ENCODE results near the gene PDLIM7.

The PDLIM7 gene

GRCh38 chr5:177531209-177531940, 34.0 kb upstream of the PDLIM7 start:
- ChIA-PET POLR2A (interaction anchor here (1.4 to 1.9 kb wide), 2 partner anchors 15 to 68 kb away, joined by 4 to 6 read pairs; partner anchors contain the start of gene B4GALT7), CTCF (no interaction called here)
- DNase-seq (ENCODE audit: extremely low spot score) = no peak
- no peak for TF ChIP-seq LEF1 (IDR thresholded peaks at IDR 0.05; ENCODE audit: borderline replicate concordance)
- TF ChIP-seq CTBP1 (IDR thresholded peaks at IDR 0.05; ENCODE audit: borderline replicate concordance) = no peak
- TF ChIP-seq BHLHE40 (IDR thresholded peaks at IDR 0.05; ENCODE audit: borderline replicate concordance) = no peak
- TF ChIP-seq PKNOX1 (IDR thresholded peaks at IDR 0.05) = no peak
- no peak for TF ChIP-seq ELF4 (IDR thresholded peaks at IDR 0.05)
- TF ChIP-seq ARNT (IDR thresholded peaks at IDR 0.05) = no peak
- TF ChIP-seq FOXA1 (IDR thresholded peaks at IDR 0.05) = no peak

- TF ChIP-seq TARDBP (IDR thresholded peaks at IDR 0.05) = no peak
- TF ChIP-seq ARNT (IDR thresholded peaks at IDR 0.05) = no peak
- no peak for TF ChIP-seq FOXK2 (IDR thresholded peaks at IDR 0.05)
- TF ChIP-seq BHLHE40 (IDR thresholded peaks at IDR 0.05; ENCODE audit: borderline replicate concordance) = no peak
- no peak for TF ChIP-seq SUZ12 (IDR thresholded peaks at IDR 0.05)
- no peak for TF ChIP-seq FOXA1 (IDR thresholded peaks at IDR 0.05)
- TF ChIP-seq NFRKB (IDR thresholded peaks at IDR 0.05) = no peak
- TF ChIP-seq L3MBTL2 (conservative IDR thresholded peaks at IDR 0.05) = no peak
- TF ChIP-seq LEF1 (IDR thresholded peaks at IDR 0.05; ENCODE audit: borderline replicate concordance) = no peak
- TF ChIP-seq PKNOX1 (IDR thresholded peaks at IDR 0.05) = no peak
- no peak for TF ChIP-seq FOXM1 (IDR thresholded peaks at IDR 0.05; ENCODE audit: borderline replicate concordance)
- no peak for TF ChIP-seq ZNF384 (IDR thresholded peaks at IDR 0.05)
- no peak for TF ChIP-seq SP1 (IDR thresholded peaks at IDR 0.05)
- no peak for TF ChIP-seq CTBP1 (IDR thresholded peaks at IDR 0.05; ENCODE audit: borderline replicate concordance)
- TF ChIP-seq HDGF (IDR thresholded peaks at IDR 0.05; ENCODE audit: borderline replicate concordance) = no peak
- TF ChIP-seq ELF4 (IDR thresholded peaks at IDR 0.05) = no peak
- DNase-seq (ENCODE audit: extremely low spot score) = no peak
- ChIA-PET POLR2A (interaction anchor here (1.4 to 1.9 kb wide), 2 partner anchors 15 to 69 kb away, joined by 4 to 6 read pairs; partner anchors contain the start of gene B4GALT7), CTCF (no interaction called here)
Measured at GRCh38 chr5:177530638-177531037, 33.2 kb upstream of the PDLIM7 start.

GRCh38 chr5:177529247-177530203, 32.1 kb upstream of the PDLIM7 start:
- POLR2A ChIA-PET = interaction anchor here (1.4 to 1.9 kb wide), 2 partner anchors 17 to 70 kb away, joined by 4 to 6 read pairs; partner anchors contain the start of gene B4GALT7
- no peak for TF ChIP-seq L3MBTL2 (conservative IDR thresholded peaks at IDR 0.05)
- no peak for TF ChIP-seq FOXA1 (IDR thresholded peaks at IDR 0.05)
- no peak for TF ChIP-seq HDGF (IDR thresholded peaks at IDR 0.05; ENCODE audit: borderline replicate concordance)
- TF ChIP-seq NFRKB (IDR thresholded peaks at IDR 0.05) = no peak
- TF ChIP-seq SUZ12 (IDR thresholded peaks at IDR 0.05) = no peak
- no peak for TF ChIP-seq FOXM1 (IDR thresholded peaks at IDR 0.05; ENCODE audit: borderline replicate concordance)
- CTCF ChIA-PET = interaction anchor here (0.6 kb wide), 1 partner anchor 147 kb away, joined by 3 read pairs; no protein-coding TSS in a partner anchor
- no peak for DNase-seq (ENCODE audit: extremely low spot score)

- no peak for DNase-seq (ENCODE audit: extremely low spot score)
- POLR2A ChIA-PET = no interaction called here
- CTCF ChIA-PET = no interaction called here
- no peak for TF ChIP-seq HDGF (IDR thresholded peaks at IDR 0.05; ENCODE audit: borderline replicate concordance)
- TF ChIP-seq PKNOX1 (IDR thresholded peaks at IDR 0.05) = no peak
- TF ChIP-seq CTBP1 (IDR thresholded peaks at IDR 0.05; ENCODE audit: borderline replicate concordance) = no peak
- TF ChIP-seq NFRKB (IDR thresholded peaks at IDR 0.05) = no peak
- TF ChIP-seq TARDBP (IDR thresholded peaks at IDR 0.05) = no peak
- no peak for TF ChIP-seq ARNT (IDR thresholded peaks at IDR 0.05)
- TF ChIP-seq FOXM1 (IDR thresholded peaks at IDR 0.05; ENCODE audit: borderline replicate concordance) = no peak
- TF ChIP-seq FOXK2 (IDR thresholded peaks at IDR 0.05) = no peak
- no peak for TF ChIP-seq ELF4 (IDR thresholded peaks at IDR 0.05)
- TF ChIP-seq SUZ12 (IDR thresholded peaks at IDR 0.05) = no peak
- TF ChIP-seq BHLHE40 (IDR thresholded peaks at IDR 0.05; ENCODE audit: borderline replicate concordance) = no peak
Measured at GRCh38 chr5:177528631-177529030, 31.2 kb upstream of the PDLIM7 start.

GRCh38 chr5:177527595-177527994, 30.2 kb upstream of the PDLIM7 start:
- CTCF ChIA-PET = no interaction called here
- TF ChIP-seq LEF1 (IDR thresholded peaks at IDR 0.05; ENCODE audit: borderline replicate concordance) (no peak), NFRKB (IDR thresholded peaks at IDR 0.05) (no peak), L3MBTL2 (conservative IDR thresholded peaks at IDR 0.05) (no peak), BHLHE40 (IDR thresholded peaks at IDR 0.05; ENCODE audit: borderline replicate concordance) (no peak), ZNF384 (IDR thresholded peaks at IDR 0.05) (no peak), PKNOX1 (IDR thresholded peaks at IDR 0.05) (no peak), CTBP1 (IDR thresholded peaks at IDR 0.05; ENCODE audit: borderline replicate concordance) (no peak), FOXM1 (IDR thresholded peaks at IDR 0.05; ENCODE audit: borderline replicate concordance) (no peak), FOXK2 (IDR thresholded peaks at IDR 0.05) (no peak), TARDBP (IDR thresholded peaks at IDR 0.05) (no peak), FOXA1 (IDR thresholded peaks at IDR 0.05) (no peak), SP1 (IDR thresholded peaks at IDR 0.05) (no peak)
- POLR2A ChIA-PET = interaction anchor here (1.0 kb wide), 1 partner anchor 10 kb away, joined by 3 read pairs; the partner anchor contains the start of gene DDX41
- no peak for DNase-seq (ENCODE audit: extremely low spot score)

Measured in HEK293T (cell line).